WTC11 (cell line): Measurements from ENCODE around the gene TSHZ1.

Experiments
- CTCF ChIP-seq: fragments of 200-600 bp; IDR thresholded peaks from 2 replicates; pipeline ENCODE4 v1.8.0; 2022; ENCODE audit warnings: antibody characterized with exemption
- ELF4 ChIP-seq: sonication (generic); formaldehyde crosslinking; IDR thresholded peaks from 2 replicates; pipeline ENCODE4 v1.8.1; 2022; ENCODE audit warnings: low read depth, mild to moderate bottlenecking, moderate library complexity, missing genetic modification reagents
- JUN ChIP-seq: sonication (generic); formaldehyde crosslinking; IDR thresholded peaks from 2 replicates; pipeline ENCODE4 v1.8.0; 2023; ENCODE audit warnings: mild to moderate bottlenecking, missing genetic modification reagents
- NFE2L1 ChIP-seq: sonication (generic); formaldehyde crosslinking; IDR thresholded peaks from 2 replicates; pipeline ENCODE4 v1.8.1; 2023; ENCODE audit warnings: missing genetic modification reagents
- SMAD3 ChIP-seq: sonication (generic); formaldehyde crosslinking; IDR thresholded peaks from 2 replicates; pipeline ENCODE4 v1.8.0; 2022; ENCODE audit warnings: missing genetic modification reagents, mild to moderate bottlenecking, borderline replicate concordance
- TEAD1 ChIP-seq: sonication (generic); formaldehyde crosslinking; IDR thresholded peaks from 2 replicates; pipeline ENCODE4 v1.8.0; 2022; ENCODE audit warnings: mild to moderate bottlenecking, missing genetic modification reagents
- TEAD4 ChIP-seq: sonication (generic); formaldehyde crosslinking; IDR thresholded peaks from 2 replicates; pipeline ENCODE4 v1.8.0; 2022; ENCODE audit warnings: mild to moderate bottlenecking, missing genetic modification reagents
- ZNF281 ChIP-seq: sonication (generic); formaldehyde crosslinking; IDR thresholded peaks from 2 replicates; pipeline ENCODE4 v1.8.0; 2023; ENCODE audit warnings: mild to moderate bottlenecking, missing genetic modification reagents
- TF ChIP-seq, protein P1 (sequence below): sonication (generic); formaldehyde crosslinking; IDR thresholded peaks from 2 replicates; pipeline ENCODE4 v1.8.1; 2023; ENCODE audit warnings: mild to moderate bottlenecking, missing genetic modification reagents, moderate library complexity
- TF ChIP-seq, protein P2 (sequence below): sonication (generic); formaldehyde crosslinking; conservative IDR thresholded peaks from 2 replicates; pipeline ENCODE4 v1.8.1; 2022; ENCODE audit warnings: mild to moderate bottlenecking, missing genetic modification reagents

DNA sequence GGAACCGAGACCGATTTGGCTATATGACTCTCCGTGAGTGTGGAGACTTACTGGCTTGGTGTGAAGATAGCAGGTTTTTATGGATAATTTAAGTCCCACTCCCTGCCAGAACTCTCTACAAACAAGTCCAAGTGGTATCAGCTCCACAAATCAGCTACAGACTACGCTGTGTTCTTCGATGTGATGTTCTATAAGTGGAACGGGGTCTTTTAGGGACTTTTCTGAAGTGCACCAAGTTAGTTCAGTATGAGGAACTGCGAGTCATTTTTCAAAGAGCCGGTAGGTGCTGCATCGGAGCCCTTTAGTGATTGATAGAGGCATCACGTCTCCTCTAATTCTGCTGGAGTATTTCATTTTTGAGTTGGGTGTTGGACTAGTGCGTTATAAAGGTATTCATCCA lies 107.1 kb downstream of the TSHZ1 start:
- no peak for TF ChIP-seq TEAD1 (CRISPR knock-in tag)
- TF ChIP-seq JUN (CRISPR knock-in tag), result no peak
- TF ChIP-seq, protein P1, sequence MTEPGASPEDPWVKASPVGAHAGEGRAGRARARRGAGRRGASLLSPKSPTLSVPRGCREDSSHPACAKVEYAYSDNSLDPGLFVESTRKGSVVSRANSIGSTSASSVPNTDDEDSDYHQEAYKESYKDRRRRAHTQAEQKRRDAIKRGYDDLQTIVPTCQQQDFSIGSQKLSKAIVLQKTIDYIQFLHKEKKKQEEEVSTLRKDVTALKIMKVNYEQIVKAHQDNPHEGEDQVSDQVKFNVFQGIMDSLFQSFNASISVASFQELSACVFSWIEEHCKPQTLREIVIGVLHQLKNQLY (CRISPR knock-in tag), result no peak
- TF ChIP-seq, protein P2, sequence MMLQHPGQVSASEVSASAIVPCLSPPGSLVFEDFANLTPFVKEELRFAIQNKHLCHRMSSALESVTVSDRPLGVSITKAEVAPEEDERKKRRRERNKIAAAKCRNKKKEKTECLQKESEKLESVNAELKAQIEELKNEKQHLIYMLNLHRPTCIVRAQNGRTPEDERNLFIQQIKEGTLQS (CRISPR knock-in tag), result no peak
- TF ChIP-seq CTCF, result no peak
- no peak for TF ChIP-seq TEAD4 (CRISPR knock-in tag)
- no peak for TF ChIP-seq SMAD3 (CRISPR knock-in tag)
- no peak for TF ChIP-seq ELF4 (CRISPR knock-in tag)
- no peak for TF ChIP-seq ZNF281 (CRISPR knock-in tag)
- no peak for TF ChIP-seq NFE2L1
